Hepatocyte (in vitro differentiated cells): ENCODE measurements around the gene GRIK1. TPM values are rescaled to one million over a fixed set of nuclear protein-coding genes. Genes with fewer than 3 reads are reported as not detected.

ENCODE experiments used
- DNase-seq: peaks from one replicate; pipeline ENCODE4 v3.0.0-alpha.2; 2016; ENCODE audit warnings: low spot score
- H2AFZ ChIP-seq: fragments of 200-600 bp; sonication (generic); 2 replicates; pipeline ENCODE4 v1.6.0; 2016; ENCODE audit warnings: antibody characterized with exemption, mild to moderate bottlenecking
- H3K27ac ChIP-seq: fragments of 200-600 bp; sonication (generic); 2 replicates; pipeline ENCODE4 v1.5.1; 2016; ENCODE audit warnings: mild to moderate bottlenecking
- H3K27me3 ChIP-seq: fragments of 200-600 bp; sonication (generic); 2 replicates; pipeline ENCODE4 v1.6.1; 2016
- H3K36me3 ChIP-seq: fragments of 200-600 bp; sonication (generic); replicated peaks from 2 replicates; pipeline ENCODE4 v1.5.1; 2016; ENCODE audit warnings: low read depth; ENCODE audit not compliant: insufficient read depth
- H3K4me1 ChIP-seq: fragments of 200-600 bp; sonication (generic); 2 replicates; pipeline ENCODE4 v1.5.1; 2016; ENCODE audit warnings: mild to moderate bottlenecking, moderate library complexity; ENCODE audit not compliant: insufficient read depth
- H3K4me2 ChIP-seq: fragments of 200-600 bp; sonication (generic); 2 replicates; pipeline ENCODE4 v1.6.0; 2016
- H3K4me3 ChIP-seq: fragments of 200-600 bp; sonication (generic); 2 replicates; pipeline ENCODE4 v1.5.1; 2016; ENCODE audit warnings: mild to moderate bottlenecking
- H3K79me2 ChIP-seq: fragments of 200-600 bp; sonication (generic); 2 replicates; pipeline ENCODE4 v1.6.0; 2017; ENCODE audit warnings: mild to moderate bottlenecking
- H3K9me2 ChIP-seq: fragments of 200-600 bp; sonication (generic); replicated peaks from 2 replicates; pipeline ENCODE4 v1.6.0; 2017; ENCODE audit warnings: mild to moderate bottlenecking; ENCODE audit not compliant: insufficient read depth
- H3K9me3 ChIP-seq: fragments of 200-600 bp; sonication (generic); 2 replicates; pipeline ENCODE4 v1.5.1; 2016; ENCODE audit warnings: low read depth, mild to moderate bottlenecking
- H4K20me1 ChIP-seq: fragments of 200-600 bp; sonication (generic); 2 replicates; pipeline ENCODE4 v1.6.0; 2016; ENCODE audit warnings: mild to moderate bottlenecking; ENCODE audit not compliant: insufficient read depth, poor library complexity, severe bottlenecking
- EZH2 ChIP-seq: fragments of 200-600 bp; sonication (generic); IDR thresholded peaks from 2 replicates; pipeline ENCODE4 v1.6.1; 2016; ENCODE audit warnings: antibody characterized with exemption, mild to moderate bottlenecking, borderline replicate concordance
- EZH2phosphoT487 ChIP-seq: fragments of 200-600 bp; sonication (generic); IDR thresholded peaks from one replicate; pipeline ENCODE4 v1.6.1; 2018; ENCODE audit warnings: antibody characterized with exemption, mild to moderate bottlenecking, low read depth, moderate library complexity; ENCODE audit not compliant: unreplicated experiment, severe bottlenecking
- WGBS: methylation state at CpG from one replicate; pipeline ENCODE4 v1.1.6; 2016; ENCODE audit warnings: low lambda C conversion rate; ENCODE audit errors: missing lambda C conversion rate; 5-methylcytosine and 5-hydroxymethylcytosine counted together
- polyA plus RNA-seq: library from polyadenylated mRNA; unstranded; fragments of >200 nt; fragmentation: Nextera tagmentation; extraction: Ambion mirVana; gene quantifications from 2 replicates; pipeline ENCODE4 v1.2.1, GENCODE V29; 2016
- total RNA-seq: library from RNA; depleted of rRNA; stranded (reverse); fragments of >200 nt; gene quantifications from 2 replicates; pipeline ENCODE4 v1.2.3, GENCODE V29; 2014
- TF ChIP-seq, protein P1 (sequence below): fragments of 200-600 bp; sonication (generic); IDR thresholded peaks from 2 replicates; pipeline ENCODE4 v1.5.1; 2016; ENCODE audit warnings: antibody characterized with exemption, mild to moderate bottlenecking; ENCODE audit not compliant: poor library complexity

Gene GRIK1
- total and polyA plus RNA-seq, 2 experiments from 2014 or later, result 0.77 to 2.3 TPM

DNA sequence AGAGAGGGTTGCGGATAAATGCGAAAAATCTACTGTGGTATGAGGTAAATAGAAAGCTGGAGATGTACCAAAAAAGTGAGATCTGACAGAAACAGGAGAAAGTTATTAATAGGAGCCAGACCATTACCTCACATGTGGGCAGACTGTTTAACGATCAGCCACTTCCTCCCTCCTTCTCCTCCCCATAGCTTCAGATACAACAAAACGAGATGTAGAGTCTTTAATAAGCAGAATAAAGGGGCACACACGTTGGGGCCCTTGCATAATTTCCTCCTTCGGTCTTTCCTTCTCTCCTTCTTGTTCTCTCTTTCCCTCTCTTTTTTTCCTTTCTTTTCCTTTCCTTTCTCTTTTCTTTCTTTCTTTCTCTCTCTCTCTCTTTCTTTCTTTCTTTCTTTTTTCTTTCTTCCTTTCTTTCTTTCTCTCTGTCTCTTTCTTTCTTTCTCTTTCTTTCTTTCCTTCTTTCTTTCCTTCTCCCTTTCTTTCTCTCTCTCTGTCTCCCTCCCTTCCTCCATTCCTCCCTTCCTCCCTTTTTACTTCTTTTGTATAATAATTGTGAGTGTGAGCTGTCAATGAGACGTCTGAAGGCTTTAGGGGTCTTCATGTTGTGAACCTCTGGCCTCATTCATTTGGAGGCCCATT is 242.1 kb downstream of the GRIK1 start:
- Histone ChIP-seq H3K9me2 (no peaks in the 10 kb centered on the region), H3K36me3 (no peaks in the 10 kb centered on the region), H3K79me2 (no peaks in the 10 kb centered on the region), H3K4me2 (no peak overlapping the region), H3K27ac (no peak overlapping the region), H4K20me1 (no peaks in the 10 kb centered on the region), H3K4me1 (no peaks in the 10 kb centered on the region), H2AFZ (no peak overlapping the region), H3K27me3 (no peaks in the 10 kb centered on the region), H3K4me3 (no peak overlapping the region), H3K9me3 (no peaks in the 10 kb centered on the region)
- TF ChIP-seq EZH2 (no peak), EZH2phosphoT487 (no peak)
- TF ChIP-seq, protein P1, sequence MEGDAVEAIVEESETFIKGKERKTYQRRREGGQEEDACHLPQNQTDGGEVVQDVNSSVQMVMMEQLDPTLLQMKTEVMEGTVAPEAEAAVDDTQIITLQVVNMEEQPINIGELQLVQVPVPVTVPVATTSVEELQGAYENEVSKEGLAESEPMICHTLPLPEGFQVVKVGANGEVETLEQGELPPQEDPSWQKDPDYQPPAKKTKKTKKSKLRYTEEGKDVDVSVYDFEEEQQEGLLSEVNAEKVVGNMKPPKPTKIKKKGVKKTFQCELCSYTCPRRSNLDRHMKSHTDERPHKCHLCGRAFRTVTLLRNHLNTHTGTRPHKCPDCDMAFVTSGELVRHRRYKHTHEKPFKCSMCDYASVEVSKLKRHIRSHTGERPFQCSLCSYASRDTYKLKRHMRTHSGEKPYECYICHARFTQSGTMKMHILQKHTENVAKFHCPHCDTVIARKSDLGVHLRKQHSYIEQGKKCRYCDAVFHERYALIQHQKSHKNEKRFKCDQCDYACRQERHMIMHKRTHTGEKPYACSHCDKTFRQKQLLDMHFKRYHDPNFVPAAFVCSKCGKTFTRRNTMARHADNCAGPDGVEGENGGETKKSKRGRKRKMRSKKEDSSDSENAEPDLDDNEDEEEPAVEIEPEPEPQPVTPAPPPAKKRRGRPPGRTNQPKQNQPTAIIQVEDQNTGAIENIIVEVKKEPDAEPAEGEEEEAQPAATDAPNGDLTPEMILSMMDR, result no peak
- no peak for DNase-seq
- 71% methylated on average over 7 of the region's 7 CpGs for WGBS

DNA sequence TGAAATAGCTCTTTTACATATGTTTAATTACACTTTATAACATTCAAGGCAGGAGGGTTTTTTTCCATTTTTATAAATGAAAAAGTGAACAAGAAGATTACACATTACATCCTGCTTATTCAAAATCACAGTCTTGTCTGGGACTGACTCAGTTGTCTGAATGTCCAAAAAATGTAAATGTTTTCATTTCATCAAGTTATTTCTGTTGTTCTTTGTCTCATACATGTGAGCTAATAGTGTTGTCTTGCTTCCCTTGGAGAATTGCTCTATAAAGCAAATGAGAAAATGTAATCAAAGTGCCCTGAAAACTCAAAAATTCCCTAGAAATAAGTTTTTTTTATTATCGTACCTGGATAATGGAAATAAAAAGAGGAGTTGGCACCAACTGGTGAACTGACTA is 242.9 kb downstream of the GRIK1 start:
- H3K9me3 ChIP-seq, result no peaks in the 10 kb centered on the region
- no peak overlapping the region for H3K4me2 ChIP-seq
- H3K27me3 ChIP-seq, result no peaks in the 10 kb centered on the region
- H3K36me3 ChIP-seq, result no peaks in the 10 kb centered on the region
- no peaks in the 10 kb centered on the region for H3K9me2 ChIP-seq
- WGBS, result 91% methylated on average over 1 of the region's 1 CpG
- H3K79me2 ChIP-seq, result no peaks in the 10 kb centered on the region
- no peak overlapping the region for H2AFZ ChIP-seq
- no peak overlapping the region for H3K4me3 ChIP-seq
- H3K4me1 ChIP-seq, result no peaks in the 10 kb centered on the region
- H3K27ac ChIP-seq, result no peak overlapping the region
- DNase-seq, result no peak
- H4K20me1 ChIP-seq, result no peaks in the 10 kb centered on the region
- TF ChIP-seq EZH2, result no peak
- TF ChIP-seq, protein P1, result no peak
- TF ChIP-seq EZH2phosphoT487, result no peak

GRCh38 chr21:29691616-29692491 is 247.9 kb downstream of the GRIK1 start:
- Histone ChIP-seq H3K9me3 (no peaks in the 10 kb centered on the region), H3K79me2 (no peaks in the 10 kb centered on the region), H2AFZ (no peak overlapping the region), H3K4me1 (no peaks in the 10 kb centered on the region), H3K27me3 (no peaks in the 10 kb centered on the region), H3K27ac (no peak overlapping the region), H3K4me3 (no peak overlapping the region), H3K36me3 (no peaks in the 10 kb centered on the region), H4K20me1 (no peaks in the 10 kb centered on the region), H3K9me2 (no peaks in the 10 kb centered on the region), H3K4me2 (no peak overlapping the region)
- no peak for DNase-seq
- TF ChIP-seq EZH2 (no peak), EZH2phosphoT487 (no peak)
- TF ChIP-seq, protein P1, result no peak
- 86% methylated on average over 5 of the region's 5 CpGs for WGBS
